CD1c-positive myeloid dendritic cell (primary cell): Measurements from ENCODE around the gene SZT2.
"Not testable (repeated sequence)": the region's sequence is repeated elsewhere in the genome, so short reads cannot be mapped to it uniquely, and the experiment has no call there.

Source experiments
- DNase-seq: peaks from one replicate; pipeline ENCODE4 v3.0.0-alpha.2; 2016; ENCODE audit errors: extremely low spot score

The SZT2 gene

DNA sequence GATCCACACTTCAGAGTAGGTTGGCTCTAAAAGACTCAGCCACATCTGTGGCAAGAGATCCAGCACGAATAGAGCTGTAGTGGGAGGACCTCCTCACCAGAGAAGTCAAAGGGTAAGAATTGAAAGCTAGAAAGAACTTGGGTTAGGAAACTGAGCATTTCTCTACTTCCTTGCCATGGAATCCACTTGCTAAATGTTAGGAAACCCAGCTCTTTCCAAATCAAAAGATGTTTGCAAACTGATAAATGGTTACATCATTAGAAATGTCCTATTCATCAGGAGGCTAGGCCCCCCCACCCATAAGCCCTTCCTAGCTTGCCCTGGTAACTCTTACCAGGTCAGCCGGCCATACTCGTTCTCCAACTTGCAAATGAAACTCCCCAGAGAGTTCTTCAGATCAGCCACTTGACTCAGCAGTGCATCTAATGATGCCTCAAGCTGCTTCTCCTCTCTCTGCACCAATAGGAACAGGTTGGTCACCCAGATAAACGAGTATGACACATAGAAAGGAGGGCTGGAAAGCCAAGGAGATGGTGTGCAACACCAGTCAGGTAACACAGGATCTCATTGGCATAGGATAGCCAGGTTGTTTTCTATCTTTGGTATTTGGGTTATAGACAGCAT is 1.6 kb upstream of the SZT2 start:
- peak; percentile 23 for DNase-seq

DNA sequence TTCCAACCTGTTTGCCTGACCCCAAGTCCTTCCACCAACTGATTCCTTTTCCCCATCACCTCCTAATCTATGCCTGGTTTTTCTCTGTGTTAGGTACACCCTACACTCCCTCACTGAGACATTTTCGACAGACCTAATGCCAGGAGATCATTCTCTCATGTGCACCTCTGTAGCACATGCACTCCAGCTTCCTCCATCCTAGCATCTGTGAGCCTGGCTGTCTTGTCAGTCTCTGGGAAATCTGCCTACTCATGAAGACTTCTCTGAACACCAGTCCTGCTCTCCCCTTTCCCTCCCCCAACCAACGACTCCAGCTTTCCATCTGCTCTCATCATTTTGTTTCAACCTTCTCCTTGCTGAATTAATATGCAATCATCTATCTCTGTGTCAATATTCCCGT is 1.1 kb upstream of the SZT2 start:
- DNase-seq: no peak

DNA sequence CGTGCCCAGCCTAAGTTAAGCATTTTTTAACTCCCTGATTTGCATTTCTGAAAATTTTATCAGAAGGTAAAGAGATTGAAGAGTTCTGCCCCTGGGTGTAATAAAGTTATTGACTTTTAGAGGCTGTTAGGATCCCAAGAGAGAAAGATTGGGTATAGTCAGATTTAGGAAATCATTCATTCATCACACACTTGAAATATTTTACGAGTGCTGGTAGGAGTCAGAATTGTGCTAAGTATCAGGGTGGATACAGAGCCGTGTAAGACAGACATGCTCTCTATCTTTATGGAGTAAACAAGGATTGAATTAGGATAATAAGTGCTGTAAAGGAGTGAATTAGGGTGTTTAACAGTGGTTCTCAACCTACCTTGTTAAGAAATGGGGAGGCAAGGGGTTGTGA is 3.0 kb downstream of the SZT2 start:
- DNase-seq: no peak

- no peak for DNase-seq
Measured at GRCh38 chr1:43395523-43395922, 5.8 kb downstream of the SZT2 start.

DNA sequence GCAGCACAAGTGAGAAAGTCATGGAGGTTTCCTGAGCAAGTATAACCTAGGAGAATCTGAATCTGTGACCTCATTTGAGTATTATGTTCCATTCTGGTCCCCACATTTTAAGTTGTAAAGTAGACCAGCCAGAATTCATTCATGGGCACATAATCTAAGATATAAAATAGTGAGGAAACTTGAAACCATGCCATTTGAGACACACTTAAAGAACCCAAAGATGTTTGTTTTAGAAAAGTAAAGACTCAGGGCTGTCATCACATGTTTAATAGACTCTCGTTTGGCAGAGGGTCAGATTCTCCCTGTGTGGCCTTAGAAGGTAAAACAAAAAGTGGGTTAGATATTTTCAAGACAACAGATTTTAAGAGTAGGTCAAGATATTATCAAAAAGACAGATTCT is 6.4 kb downstream of the SZT2 start:
- DNase-seq: no peak

- no peak for DNase-seq
Measured at GRCh38 chr1:43398227-43398626, 8.5 kb downstream of the SZT2 start.

DNA sequence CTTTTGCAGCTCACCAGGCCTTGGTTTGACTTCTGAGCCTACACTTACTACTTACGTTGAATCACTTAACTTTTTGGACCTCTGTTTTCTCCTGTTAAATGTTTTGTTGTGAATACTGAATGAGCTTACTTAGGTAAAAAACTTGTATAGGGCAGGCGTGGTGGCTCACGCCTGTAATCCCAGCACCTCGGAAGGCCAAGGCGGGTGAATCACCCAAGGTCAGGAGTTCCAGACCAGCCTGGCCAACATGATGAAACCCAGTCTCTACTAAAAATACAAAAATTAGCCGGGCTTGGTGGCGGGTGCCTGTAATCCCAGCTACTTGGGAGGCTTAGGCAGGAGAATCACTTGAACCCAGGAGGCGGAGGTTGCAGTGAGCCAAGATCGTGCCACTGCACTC is 10.7 kb downstream of the SZT2 start:
- not testable (repeated sequence) for DNase-seq

DNA sequence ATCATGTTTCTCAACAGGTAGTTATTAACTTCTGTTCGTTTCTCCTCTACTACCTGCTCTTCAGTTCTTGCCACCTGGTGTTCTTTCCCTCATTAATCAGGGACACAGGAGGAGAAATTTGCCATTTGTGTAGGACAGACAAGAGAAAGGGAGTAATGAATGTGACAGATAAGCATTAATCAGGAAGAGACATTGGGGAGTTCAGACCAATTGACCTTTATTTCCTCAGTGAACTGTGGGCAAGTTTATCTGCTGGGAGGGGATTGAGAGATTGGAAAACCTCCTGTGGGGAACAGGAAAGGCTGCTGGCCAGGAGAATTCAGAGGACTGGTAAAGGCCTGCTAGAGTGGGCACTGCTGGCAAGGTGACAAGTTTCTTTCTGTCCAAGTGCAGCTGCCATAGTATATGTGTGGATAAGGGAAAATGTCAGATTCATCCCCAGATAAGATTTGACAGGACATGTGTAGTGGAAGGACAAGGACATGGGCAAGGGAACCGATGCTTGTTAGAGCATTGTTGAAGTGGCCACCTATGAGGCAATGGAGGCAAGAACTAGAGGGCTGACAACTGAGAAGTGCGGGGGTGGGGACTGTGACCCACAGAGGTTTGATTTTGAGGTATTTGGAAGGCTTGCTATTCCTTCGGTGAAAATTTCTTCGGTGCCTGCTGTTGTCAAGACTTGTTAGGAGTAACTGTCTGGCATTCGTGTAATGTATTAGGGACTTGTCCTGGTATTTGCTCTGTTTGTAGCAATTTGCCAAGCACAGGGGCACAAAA is 12.6 kb downstream of the SZT2 start:
- no peak for DNase-seq

DNA sequence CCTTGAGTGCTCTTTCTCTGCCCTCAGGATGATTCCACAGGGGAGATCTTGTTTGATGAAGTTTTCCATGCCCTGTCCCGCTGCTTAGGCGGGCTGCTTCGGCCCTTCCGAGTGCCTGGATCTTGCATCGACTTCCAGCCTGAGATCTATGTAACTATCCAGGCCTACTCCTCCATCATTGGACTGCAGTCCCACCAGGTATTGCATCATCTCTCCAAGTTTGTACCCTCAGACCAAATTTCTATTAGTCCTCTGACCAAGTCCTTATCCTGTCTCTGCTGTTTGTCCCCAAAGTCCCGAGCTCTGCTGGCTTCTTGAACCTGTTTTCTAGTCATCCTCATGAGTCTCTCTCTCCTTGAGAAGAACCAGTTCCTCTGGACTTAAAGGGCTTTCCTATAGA is 14.7 kb downstream of the SZT2 start:
- no peak for DNase-seq

GRCh38 chr1:43405219-43405875 is 15.6 kb downstream of the SZT2 start:
- no peak for DNase-seq

DNA sequence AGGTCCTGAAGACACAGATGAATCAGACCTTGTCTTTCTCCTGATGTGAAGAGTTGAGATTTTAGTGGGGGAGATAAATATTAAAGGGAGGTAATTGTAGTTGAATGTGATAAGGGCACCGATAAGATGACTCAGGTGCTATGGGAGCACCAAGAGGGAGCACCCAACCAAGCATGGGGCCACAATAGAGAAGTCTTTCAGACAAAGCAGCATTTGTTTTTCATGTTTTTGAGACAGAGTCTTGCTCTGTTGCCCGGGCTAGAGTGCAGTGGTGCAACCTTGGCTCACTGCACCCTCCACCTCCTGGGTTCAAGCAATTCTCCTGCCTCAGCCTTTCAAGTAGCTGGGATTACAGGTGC is 16.2 kb downstream of the SZT2 start:
- no peak for DNase-seq

- DNase-seq: no peak
Measured at GRCh38 chr1:43410571-43410970, 20.9 kb downstream of the SZT2 start.

DNA sequence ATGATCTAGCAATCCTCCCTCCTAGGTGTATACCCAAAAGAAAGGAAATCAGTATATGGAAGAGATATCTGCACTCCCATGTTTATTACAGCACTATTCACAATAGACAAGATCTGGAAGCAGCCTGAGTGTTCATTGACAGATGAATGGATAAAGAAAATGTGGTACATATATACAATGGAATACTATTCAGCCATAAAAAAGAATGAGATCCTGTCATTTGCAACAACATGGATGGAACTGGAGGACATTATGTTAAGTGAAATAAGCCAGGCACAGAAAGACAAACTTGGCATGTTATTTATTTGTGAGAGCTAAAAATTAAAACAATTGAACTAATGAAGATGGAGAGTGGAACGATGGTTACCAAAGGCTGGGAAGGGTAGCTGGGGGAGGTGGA is 23.7 kb downstream of the SZT2 start:
- DNase-seq: not testable (repeated sequence)

GRCh38 chr1:43414634-43415223 is 25.0 kb downstream of the SZT2 start:
- peak; percentile 77 for DNase-seq

DNA sequence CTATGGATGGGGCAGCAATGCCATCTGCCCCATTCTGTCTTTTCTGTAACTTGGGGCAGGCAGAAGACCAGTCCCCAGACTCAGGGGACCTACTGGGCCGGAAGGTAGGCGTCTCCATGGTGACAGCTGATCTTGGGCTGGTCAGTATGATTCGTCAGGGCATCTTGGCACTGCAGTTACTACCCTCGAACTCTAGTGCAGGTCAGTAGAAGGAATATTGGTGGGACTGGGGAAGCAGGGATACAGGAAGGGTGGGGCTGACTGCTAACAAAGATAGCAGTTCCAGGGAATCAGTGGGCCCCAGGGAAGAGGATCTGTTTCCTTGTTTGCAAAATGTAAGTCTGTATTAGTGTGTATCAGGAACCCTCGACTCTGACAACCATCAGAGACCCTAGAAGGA is 26.2 kb downstream of the SZT2 start:
- DNase-seq: no peak

DNA sequence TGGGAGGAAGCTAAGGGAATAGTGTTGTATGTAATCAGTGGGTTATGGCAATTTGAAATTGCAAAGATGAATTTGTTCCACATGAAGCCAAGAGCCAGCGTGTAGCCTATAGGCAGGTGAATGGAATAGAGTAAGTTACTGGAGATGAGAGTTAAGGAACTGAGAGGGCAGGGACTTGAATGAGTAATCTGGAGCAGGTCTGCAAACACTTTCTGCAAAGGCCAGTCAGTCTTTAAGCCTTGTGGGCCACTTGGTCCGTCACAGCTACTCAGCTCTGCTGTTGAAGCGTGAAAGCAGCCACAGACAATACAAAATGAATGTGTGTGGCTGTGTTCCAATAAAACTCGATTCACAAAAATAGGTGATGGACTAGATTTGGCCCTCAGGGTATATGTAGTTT is 29.2 kb downstream of the SZT2 start:
- DNase-seq: no peak

- DNase-seq: no peak
Measured at GRCh38 chr1:43419627-43420425, 30.1 kb downstream of the SZT2 start.

- no peak for DNase-seq
Measured at GRCh38 chr1:43420874-43421273, 31.2 kb downstream of the SZT2 start.

- no peak for DNase-seq
Measured at GRCh38 chr1:43421396-43421795, 31.7 kb downstream of the SZT2 start.

DNA sequence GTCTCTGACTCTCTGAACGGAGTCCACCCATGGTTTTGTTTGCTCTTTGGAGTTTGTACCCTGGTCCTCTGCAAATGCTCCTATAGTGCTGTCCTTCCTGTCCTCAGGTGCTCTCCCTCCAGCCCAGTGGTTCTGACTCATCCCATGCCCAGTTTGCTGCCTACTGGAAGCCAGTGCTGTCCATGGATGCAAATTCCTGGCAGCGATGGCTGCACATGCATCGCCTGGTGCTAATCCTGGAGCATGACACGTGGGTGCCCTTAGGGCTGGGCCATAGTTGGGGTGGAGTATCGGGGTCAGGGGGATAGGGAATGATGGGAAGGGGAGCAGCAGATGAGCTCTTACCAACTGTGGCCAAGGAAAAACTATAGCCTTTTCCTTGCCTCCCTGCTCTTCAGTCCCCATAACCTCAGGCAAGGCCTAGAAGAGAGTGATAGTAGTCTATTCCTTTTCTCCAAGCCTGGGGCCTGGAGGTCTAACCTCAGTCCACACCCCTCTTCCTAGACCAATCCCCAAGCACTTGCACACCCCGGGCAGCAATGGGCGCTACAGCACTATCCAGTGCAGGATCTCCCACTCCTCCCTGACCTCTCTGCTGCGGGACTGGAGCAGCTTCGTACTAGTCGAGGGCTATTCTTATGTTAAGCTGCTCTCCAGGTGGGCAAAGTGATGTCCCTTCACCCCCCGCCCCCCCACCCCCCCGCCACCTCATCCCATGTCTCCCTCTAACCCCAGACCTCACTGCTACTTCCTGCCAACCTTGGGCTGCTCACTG is 32.5 kb downstream of the SZT2 start:
- no peak for DNase-seq

DNA sequence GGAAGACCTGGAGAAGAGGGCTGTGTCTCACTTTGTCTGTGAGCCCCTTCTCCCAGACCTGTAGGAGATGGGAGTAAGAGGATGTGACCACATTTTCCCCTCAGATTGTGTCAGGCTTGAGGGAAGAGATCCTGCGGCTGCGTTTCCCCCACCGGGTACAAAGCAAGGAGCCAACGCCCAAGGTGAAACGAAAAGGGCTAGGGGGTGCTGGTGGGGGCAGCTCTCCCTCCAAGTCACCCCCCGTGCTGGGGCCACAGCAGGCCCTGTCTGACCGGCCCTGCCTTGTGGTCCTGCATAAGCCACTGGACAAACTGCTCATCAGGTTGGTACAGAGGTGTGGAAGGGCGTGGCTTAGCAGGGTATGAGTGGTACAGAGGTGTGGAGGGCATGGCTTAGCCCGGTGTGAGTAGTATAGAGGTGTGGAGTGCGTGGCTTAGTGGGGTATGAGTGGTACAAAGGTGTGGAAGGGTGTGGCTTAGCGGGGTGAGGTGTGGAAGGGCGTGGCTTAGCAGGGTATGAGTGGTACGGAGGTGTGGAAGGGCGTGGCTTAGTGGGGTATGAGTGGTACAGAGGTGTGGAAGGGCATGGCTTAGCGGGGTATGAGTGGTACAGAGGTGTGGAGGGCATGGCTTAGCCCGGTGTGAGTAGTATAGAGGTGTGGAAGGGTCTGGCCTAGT is 33.4 kb downstream of the SZT2 start:
- no peak for DNase-seq
